ENCODE results near the gene CCDC188. TPM values are rescaled to one million over a fixed set of nuclear protein-coding genes. Genes with fewer than 3 reads are reported as not detected.

The CCDC188 gene
- total and polyA plus RNA-seq, 9 of the 15 experiments (the other 6 are each of a cell fraction or from before 2014, with no cell fraction given): not detected

DNA sequence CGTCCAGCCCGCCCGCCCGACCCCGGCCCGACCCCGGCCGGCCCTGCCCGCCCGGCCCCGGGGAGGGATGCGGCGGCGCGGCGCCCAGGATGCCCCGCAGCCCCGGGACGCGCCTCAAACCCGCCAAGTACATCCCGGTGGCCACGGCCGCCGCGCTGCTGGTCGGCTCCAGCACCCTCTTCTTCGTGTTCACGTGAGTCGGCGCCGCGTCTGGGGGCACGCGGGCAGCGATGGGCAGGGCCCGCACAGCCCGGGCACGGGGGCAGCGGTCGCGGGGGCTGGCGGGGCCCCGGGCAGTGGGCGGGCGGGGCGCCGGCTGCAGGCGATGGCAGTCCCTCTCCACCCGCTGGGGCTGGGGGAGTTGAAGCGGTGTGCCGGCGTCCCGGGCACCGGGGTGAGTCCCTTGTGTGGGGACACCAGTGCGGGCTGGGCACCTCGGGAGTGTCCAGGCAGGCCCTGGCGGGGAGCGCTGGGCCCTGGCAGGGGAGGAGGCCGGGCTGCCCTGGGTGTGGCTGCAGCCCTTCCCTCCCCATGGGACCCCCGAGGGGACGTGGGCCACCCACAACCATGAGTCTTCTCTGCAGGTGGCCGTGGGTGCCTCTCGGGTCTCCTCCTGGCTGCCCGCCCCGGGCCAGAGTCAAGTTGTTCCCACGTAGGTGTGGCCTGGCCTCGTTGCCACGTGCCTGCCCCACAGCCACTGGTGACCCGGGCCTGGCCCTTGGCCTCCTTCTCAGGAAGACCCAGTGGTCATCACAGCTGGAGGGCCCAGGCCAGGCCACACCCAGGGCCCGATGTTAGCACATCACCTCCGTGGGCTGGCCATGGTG, 18.8 kb downstream of the CCDC188 start (continued):
- TF ChIP-seq, protein P1, sequence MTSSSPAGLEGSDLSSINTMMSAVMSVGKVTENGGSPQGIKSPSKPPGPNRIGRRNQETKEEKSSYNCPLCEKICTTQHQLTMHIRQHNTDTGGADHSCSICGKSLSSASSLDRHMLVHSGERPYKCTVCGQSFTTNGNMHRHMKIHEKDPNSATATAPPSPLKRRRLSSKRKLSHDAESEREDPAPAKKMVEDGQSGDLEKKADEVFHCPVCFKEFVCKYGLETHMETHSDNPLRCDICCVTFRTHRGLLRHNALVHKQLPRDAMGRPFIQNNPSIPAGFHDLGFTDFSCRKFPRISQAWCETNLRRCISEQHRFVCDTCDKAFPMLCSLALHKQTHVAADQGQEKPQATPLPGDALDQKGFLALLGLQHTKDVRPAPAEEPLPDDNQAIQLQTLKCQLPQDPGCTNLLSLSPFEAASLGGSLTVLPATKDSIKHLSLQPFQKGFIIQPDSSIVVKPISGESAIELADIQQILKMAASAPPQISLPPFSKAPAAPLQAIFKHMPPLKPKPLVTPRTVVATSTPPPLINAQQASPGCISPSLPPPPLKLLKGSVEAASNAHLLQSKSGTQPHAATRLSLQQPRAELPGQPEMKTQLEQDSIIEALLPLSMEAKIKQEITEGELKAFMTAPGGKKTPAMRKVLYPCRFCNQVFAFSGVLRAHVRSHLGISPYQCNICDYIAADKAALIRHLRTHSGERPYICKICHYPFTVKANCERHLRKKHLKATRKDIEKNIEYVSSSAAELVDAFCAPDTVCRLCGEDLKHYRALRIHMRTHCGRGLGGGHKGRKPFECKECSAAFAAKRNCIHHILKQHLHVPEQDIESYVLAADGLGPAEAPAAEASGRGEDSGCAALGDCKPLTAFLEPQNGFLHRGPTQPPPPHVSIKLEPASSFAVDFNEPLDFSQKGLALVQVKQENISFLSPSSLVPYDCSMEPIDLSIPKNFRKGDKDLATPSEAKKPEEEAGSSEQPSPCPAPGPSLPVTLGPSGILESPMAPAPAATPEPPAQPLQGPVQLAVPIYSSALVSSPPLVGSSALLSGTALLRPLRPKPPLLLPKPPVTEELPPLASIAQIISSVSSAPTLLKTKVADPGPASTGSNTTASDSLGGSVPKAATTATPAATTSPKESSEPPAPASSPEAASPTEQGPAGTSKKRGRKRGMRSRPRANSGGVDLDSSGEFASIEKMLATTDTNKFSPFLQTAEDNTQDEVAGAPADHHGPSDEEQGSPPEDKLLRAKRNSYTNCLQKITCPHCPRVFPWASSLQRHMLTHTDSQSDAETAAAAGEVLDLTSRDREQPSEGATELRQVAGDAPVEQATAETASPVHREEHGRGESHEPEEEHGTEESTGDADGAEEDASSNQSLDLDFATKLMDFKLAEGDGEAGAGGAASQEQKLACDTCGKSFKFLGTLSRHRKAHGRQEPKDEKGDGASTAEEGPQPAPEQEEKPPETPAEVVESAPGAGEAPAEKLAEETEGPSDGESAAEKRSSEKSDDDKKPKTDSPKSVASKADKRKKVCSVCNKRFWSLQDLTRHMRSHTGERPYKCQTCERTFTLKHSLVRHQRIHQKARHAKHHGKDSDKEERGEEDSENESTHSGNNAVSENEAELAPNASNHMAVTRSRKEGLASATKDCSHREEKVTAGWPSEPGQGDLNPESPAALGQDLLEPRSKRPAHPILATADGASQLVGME (CRISPR knock-in tag; IDR thresholded peaks at IDR 0.05): no peak; the same call in 1 of the 2 replicates
- peak; percentile 84 for TF ChIP-seq KLF1 (tag; IDR thresholded peaks at IDR 0.05)
- TF ChIP-seq, protein P2, sequence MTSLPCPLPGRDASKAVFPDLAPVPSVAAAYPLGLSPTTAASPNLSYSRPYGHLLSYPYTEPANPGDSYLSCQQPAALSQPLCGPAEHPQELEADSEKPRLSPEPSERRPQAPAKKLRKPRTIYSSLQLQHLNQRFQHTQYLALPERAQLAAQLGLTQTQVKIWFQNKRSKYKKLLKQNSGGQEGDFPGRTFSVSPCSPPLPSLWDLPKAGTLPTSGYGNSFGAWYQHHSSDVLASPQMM (CRISPR knock-in tag; IDR thresholded peaks at IDR 0.05): no peak
- TF ChIP-seq, protein P3, sequence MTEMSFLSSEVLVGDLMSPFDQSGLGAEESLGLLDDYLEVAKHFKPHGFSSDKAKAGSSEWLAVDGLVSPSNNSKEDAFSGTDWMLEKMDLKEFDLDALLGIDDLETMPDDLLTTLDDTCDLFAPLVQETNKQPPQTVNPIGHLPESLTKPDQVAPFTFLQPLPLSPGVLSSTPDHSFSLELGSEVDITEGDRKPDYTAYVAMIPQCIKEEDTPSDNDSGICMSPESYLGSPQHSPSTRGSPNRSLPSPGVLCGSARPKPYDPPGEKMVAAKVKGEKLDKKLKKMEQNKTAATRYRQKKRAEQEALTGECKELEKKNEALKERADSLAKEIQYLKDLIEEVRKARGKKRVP (CRISPR knock-in tag; IDR thresholded peaks at IDR 0.05): no peak
- no peak for TF ChIP-seq ZNF589 (CRISPR knock-in tag; IDR thresholded peaks at IDR 0.05; ENCODE audit: low read depth)
- no peak for TF ChIP-seq MLLT1 (IDR thresholded peaks at IDR 0.05)
- no peak for TF ChIP-seq SMARCC2 (IDR thresholded peaks at IDR 0.05; ENCODE audit: low read depth)
- TF ChIP-seq POLR3G (IDR thresholded peaks at IDR 0.05; ENCODE audit: extremely low read depth, insufficient read length, insufficient replicate concordance): no peak
- TF ChIP-seq, protein P4, sequence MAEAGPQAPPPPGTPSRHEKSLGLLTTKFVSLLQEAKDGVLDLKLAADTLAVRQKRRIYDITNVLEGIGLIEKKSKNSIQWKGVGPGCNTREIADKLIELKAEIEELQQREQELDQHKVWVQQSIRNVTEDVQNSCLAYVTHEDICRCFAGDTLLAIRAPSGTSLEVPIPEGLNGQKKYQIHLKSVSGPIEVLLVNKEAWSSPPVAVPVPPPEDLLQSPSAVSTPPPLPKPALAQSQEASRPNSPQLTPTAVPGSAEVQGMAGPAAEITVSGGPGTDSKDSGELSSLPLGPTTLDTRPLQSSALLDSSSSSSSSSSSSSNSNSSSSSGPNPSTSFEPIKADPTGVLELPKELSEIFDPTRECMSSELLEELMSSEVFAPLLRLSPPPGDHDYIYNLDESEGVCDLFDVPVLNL (CRISPR knock-in tag; IDR thresholded peaks at IDR 0.05; ENCODE audit: low read depth): no peak
- no peak for TF ChIP-seq ESRRA (IDR thresholded peaks at IDR 0.05; ENCODE audit: borderline replicate concordance, low read depth)
- TF ChIP-seq BRCA1 (IDR thresholded peaks at IDR 0.05): no peak
- no peak for TF ChIP-seq BRCA1 (CRISPR knock-in tag; IDR thresholded peaks at IDR 0.05)
- peak; percentile 78; the same call in 1 of the 2 replicates for TF ChIP-seq TARDBP (IDR thresholded peaks at IDR 0.05)
- no peak for TF ChIP-seq PREB (CRISPR knock-in tag; IDR thresholded peaks at IDR 0.05)
- TF ChIP-seq ASH1L (IDR thresholded peaks at IDR 0.05; ENCODE audit: borderline replicate concordance, low read depth, partially characterized antibody): no peak
- no peak for TF ChIP-seq FOXA3 (CRISPR knock-in tag; conservative IDR thresholded peaks at IDR 0.05 in 1 of 2, IDR thresholded peaks at IDR 0.05 in 1 of 2)
